Inferior parietal cortex (tissue), 1 donor: Measurements from ENCODE around the gene ZBTB37.
"Not testable (repeated sequence)": the region's sequence is repeated elsewhere in the genome, so short reads cannot be mapped to it uniquely, and the experiment has no call there.

ENCODE experiments used
- DNase-seq: peaks from one replicate; pipeline ENCODE4 v3.0.0-alpha.2; 2016; ENCODE audit errors: extremely low spot score

The ZBTB37 gene

DNA sequence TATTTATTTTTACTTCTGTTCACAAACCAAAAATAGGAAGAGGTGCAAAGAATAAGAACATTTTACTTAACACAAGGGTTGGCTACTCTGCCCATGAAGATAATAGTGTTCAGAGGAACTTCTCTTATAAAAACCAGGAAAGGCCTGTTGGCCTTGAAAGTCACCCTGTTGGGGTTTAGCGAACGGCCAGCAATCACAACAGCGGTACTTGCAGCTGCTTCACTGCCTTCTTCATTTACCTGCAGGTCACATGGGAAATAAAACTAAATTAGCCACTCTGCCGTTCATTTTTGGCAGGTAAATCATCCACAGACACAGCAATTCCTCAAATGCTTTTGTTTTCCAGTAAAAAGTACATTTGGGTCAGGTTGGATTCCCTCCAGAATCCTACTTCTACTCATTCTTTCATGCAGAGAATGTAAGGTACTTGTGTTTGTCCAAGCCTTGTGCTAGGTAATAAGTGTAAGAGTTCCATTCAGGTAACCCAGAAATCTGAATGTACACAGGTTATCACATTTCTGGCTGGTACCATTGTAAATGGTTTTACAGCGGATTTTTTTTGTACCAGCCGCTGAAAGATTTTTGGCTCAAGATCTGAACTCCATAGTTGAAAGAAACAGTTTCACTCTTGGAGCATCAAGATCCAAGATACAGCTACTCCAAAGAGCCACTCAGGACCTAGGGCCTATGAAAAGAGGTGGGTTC, 35.8 kb downstream of the ZBTB37 start:
- no peak for DNase-seq

DNA sequence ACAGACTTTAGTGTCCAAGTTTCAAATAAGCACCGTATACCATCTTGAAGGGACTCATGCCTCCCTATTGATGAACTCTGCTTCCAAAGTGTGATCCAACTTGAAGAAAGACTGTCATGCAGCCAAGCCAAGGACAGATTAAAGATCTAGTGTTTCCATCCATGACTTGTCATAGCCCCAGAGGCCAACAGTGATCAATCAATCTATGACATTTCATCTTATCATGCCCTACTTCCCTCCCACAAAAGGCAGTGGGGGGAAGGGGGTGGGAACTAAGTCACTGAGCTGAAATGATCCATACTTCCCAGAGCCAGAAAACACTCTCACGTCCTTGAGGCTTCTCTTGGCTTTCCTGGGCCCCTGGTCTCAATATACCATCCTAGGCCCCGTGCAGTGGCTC, 44.9 kb downstream of the ZBTB37 start:
- DNase-seq = no peak

DNA sequence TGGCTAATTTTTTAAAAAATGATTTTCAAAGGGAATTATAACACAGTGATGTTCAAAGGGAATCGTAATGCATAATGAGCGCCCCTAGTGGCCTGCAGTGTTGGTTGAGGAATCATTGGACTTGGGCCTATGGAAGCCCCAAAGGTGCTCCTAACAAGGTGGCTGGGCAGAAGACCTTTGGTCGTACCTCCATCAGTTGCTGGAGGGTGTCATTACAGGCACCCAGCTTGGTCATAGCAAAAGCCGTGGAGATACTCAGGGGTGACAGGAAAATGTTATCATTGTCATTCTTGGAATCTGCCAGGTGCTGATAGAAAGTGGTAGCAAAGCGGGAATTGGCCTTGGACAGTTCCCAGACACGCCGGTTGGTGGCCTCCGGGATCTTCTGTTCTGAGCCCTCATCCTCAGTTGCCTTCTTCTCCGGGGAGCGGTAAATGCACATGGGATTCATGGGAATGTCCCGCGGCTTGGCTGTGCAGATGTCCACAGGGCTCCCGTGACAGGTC, 46.2 kb downstream of the ZBTB37 start:
- DNase-seq = no peak

DNA sequence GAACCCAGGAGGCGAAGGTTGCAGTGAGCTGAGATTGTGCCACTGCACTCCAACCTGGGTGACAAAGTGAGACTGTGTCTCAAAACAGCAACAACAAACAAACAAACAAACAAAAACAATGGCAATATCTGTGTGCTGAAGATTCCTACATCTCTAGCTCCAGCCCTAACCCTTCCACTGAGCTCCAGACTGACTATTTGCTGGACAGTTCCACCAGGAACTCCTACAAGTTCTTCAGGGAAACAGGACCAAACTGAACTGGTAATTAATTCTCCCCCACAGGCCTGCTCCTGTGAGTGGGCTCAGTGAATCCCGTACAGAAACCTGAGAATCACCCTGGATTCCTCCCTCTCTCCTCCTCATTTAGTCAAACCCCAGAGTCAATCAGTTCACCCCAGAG, 47.4 kb downstream of the ZBTB37 start:
- no peak for DNase-seq

DNA sequence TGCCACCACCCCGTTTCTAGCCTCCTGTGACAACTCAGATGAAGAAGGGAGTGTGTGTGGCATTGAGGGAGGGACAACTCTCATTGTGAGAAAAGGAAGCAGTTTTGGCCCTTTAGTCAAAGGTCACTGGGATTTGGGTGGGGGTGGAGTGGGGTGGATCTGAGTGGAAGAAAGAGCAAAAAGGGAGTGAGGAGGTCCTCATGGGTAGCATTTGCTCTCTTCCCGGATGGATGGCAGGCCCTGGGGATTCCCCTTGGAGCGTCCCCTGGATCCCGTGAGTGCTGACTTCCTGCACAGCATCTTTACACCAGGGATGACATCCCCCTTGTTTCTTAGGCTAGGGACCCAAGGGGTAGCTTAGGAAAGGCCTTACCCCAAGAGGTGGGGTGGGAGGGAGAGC, 48.5 kb downstream of the ZBTB37 start:
- no peak for DNase-seq

DNA sequence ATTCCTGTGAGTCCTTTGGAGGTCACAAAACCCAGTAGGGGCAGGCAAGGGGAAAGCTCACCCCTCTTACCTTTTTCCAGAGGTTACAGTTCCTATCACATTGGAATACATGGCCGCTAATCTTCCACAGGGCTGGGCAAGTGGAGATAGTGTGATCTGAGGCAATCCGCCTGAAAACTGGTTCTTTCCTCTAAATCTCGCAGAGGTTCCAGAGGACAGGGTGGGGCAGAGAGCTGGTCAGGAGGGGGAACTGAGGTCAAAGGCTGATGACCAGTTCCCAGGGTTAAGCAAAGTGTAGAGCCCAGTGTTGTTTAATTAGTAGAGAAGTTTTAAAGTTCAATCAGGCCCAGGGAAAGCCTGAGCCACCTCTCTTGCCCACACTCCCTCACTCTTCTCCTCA, 49.0 kb downstream of the ZBTB37 start, which contains the start of gene SERPINC1:
TSS of gene SERPINC1 (minus strand) at position 179 of the 400 bp plus-strand sequence. CDS start at position 111, 68 bp downstream.
- no peak for DNase-seq

DNA sequence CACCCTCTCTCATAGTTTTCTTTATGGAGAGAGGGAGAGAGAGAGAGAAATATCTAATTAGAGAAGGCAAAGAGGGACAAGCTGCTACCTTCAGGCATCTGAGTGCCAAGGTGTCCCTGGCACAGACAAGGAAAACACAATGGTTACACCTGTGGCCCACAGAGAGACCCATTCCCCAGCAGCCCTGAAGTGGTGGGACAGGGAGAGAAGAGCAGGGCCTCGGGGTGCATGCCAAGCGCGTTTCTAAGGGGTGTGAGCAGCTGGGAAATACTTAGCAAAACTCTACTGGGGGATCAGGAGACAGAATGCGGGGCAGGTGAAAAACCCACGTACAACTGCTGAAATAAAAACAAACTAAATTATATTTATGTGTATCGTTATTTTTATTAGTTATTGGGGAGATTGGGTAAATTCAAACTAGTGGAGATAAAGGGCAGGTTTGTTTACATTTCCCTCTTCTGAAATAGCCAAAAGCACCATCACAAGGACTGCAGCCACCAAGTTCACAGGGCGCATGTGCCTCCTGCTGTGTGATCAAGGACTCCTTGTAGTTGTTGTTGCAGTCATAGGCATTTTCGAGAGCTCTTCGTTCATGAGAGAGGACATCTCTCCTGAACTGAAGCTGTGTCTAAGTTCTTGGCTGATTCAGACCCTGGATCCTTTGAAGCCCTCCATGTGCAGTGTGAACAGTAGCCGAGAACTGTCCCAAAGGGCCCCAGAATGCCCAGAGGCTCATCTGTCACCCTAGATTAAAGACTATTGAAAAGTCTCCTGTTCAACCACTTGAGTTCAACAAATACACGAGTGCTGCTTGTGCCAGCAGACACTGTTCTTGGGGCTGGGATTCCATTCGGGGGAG, 49.7 kb downstream of the ZBTB37 start:
- DNase-seq = no peak

DNA sequence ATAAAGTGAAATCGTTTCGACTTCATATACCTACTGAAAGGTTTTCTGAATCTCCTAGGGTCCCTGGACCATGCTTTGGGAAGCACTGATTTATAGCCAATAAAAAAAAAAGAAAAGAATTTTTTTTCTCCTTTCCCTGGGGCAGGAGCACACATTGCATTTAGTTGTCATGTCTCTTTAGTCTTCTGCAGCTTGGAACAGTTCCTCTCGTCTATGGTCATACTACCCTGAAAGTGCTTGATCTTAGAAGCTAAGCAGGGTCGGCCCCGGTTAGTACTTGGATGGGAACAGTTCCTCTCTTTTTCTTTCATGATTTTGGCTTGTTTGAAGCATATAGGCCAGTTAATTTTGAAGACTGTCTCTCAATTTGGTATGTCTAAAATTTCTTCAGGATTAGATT, 52.7 kb downstream of the ZBTB37 start:
- no peak for DNase-seq

DNA sequence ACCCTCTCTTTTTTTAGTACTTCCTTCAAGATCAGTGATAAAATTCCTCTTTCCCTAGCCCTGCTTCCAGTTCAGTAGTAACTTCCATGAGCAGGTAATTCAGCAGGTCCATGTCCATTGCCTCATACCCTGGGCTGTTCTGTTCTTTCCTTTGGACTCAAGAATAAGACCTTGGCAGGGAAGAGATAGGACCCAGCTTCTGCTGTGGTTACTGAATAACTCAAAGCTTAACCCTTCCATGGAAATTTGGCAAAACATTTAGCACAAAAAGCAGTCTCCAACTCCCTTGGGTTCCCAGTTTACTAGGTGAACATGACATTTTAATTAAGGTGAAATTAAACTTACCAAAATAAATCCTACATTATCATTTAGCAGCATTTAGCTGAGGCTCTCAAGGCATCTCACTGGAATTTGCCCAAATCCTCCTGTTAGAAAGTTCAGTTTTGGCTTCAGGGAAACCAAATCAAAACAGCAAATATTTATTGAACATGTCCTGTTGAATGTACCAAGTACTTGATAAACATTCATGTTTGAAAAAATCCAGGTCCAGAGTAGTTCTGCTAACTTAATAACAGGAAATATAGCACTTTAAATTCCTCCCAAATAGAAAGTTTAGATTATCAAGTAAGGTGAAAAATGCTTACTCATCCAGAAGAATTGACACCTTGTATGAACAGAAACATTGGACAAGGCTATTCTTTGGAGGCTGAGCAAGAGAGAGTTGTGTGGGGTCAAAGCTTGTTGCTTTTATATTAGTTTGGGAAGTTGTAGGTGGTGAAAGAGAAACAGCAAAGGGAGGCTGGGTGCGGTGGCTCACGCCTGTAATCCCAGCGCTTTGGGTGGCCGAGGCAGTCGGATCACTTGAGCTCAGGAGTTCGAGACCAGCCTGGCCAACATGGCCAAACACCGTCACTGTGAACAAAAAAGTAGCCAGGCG, 57.4 kb downstream of the ZBTB37 start:
- no peak for DNase-seq

DNA sequence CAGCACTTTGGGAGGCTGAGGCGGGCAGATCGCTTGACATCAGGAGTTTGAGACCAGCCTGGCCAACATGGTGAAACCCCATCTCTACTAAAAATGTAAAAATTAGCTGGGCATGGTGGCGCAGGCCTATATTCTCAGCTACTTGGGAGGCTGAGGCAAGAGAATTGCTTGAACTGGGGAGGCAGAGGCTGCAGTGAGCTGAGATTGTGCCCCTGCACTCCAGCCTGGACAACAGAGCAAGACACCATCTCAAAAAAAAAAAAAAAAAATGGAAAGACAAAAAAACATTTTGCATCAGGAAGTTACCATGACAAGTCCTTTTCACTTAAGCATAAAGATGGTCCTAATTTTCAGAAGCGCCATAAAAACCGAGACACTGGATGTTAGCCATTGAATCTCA, 62.4 kb downstream of the ZBTB37 start:
- DNase-seq = not testable (repeated sequence)

DNA sequence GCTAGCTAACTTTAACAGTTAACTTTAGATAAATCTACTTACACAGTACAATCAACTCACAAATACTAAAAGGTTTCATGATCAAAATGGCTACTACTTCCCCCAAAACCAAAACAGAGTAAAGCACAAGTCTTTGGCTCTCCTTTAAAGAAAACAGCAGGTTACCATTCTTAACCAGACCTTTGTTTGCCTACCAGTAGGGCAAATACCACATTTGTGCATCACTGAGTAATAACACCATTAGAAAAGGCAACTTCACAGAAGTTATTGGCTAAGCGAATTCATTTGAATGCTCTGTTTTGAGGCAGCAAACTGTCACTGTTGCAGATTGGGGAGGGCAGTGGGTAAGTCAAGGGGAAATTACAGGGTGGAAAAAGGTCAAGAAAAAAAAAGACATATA, 66.3 kb downstream of the ZBTB37 start:
- DNase-seq = no peak

DNA sequence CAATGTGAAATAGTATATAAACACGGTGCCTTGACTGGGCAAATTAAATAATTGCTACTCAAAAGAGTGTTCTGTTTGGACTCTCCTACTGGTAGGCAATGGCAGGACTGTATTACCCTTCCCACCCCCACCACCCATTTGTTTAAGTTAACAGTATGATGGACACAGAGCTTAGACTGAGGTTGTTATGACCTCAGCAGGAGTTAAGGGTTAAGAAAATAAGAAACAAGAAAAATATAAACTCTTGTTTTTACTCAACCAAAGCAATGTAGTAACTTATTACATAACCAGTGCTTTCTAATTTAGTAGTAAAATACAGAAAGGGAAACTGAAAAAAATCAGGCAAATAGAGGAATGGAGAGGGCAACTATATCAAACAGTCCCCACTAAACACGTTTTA, 68.9 kb downstream of the ZBTB37 start:
- no peak for DNase-seq

DNA sequence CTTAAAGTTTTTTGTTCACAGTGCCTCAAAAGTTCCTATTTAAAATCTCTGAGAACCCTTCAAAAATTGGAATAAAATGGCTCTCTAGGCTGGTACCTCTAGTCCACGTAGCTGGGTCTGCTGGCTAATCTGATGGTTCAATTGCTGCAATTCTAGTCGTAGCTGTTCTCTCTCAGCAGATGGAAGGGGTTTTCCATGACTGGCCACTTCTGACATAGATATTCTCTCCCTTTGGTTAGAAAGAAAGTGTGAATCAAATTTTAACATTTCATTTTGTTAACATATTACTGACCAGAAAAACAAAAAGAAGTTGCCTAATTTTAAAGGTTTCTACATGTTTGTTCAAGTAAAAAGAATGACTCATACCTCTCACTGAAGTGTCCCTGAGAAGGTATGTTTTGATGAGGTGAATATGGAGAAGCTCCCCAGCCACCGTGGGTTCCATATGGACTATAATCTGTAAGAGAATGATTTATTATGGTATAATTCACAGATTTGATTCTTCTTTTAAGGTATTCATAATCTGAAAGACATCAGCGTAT, 78.3 kb downstream of the ZBTB37 start:
- no peak for DNase-seq

DNA sequence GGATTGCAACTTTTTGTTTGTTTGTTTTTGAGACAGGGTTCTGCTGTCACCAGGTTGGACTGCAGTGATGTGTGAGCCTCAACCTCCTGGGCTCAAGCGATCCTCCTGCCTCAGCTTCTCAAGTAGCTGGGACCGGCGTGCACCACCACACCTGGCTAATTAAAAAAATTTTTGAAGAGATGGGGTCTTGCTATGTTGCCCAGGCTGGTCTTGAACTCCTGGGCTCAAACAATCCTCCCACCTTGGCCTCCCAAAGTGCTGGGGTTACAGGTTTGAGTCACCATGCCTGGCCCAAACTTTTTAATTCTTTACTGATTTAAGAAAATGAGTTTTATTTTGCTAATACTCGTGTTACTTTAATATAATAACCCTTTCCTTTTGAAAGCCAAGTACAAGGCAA, 80.4 kb downstream of the ZBTB37 start:
- no peak for DNase-seq
